Activated T-helper 2 cell treated with anti-CD3 and anti-CD28 coated beads, Interferon-gamma antibody, Interleukin-2, Interleukin-4, amounts not matched to agents 10 μg/mL and 5 μg/mL and 100 μg/mL, durations not matched to agents 14 hours and 24 hours and 36 hours (primary cell): Measurements from ENCODE around the gene AGAP3. TPM values are rescaled to one million over a fixed set of nuclear protein-coding genes. Genes with fewer than 3 reads are reported as not detected.
"Not testable (repeated sequence)": the region's sequence is repeated elsewhere in the genome, so short reads cannot be mapped to it uniquely, and the experiment has no call there.

Source experiments
- DNase-seq: peaks from one replicate; pipeline ENCODE4 v3.0.0; 2021; ENCODE audit warnings: low spot score
- H3K27ac Mint-ChIP-seq: one replicate; pipeline ENCODE4 v1.8.0; 2021; ENCODE audit warnings: mixed read lengths
- H3K27me3 Mint-ChIP-seq: one replicate; pipeline ENCODE4 v1.8.0; 2021; ENCODE audit warnings: low read depth, mixed read lengths
- H3K36me3 Mint-ChIP-seq: one replicate; pipeline ENCODE4 v1.8.0; 2021; ENCODE audit warnings: low read depth, mixed read lengths
- H3K4me1 Mint-ChIP-seq: one replicate; pipeline ENCODE4 v1.8.0; 2021; ENCODE audit warnings: low read depth, mixed read lengths
- H3K4me3 Mint-ChIP-seq: one replicate; pipeline ENCODE4 v1.8.0; 2021; ENCODE audit warnings: low read depth, mild to moderate bottlenecking, moderate library complexity, mixed read lengths
- H3K9me3 Mint-ChIP-seq: one replicate; pipeline ENCODE4 v1.8.0; 2021; ENCODE audit warnings: mixed read lengths
- intact Hi-C: fragments of 100-400 bp; cut with micrococcal nuclease; formaldehyde crosslinking; loops from one replicate; pipeline ENCODE4 v1.15.1; 2023
- total RNA-seq: library from RNA; stranded (reverse); gene quantifications from 2 replicates; pipeline ENCODE4 v1.2.3, GENCODE V29; 2022

Gene AGAP3
- total RNA-seq: 62.5 and 64.4 TPM in 2 replicates

DNA sequence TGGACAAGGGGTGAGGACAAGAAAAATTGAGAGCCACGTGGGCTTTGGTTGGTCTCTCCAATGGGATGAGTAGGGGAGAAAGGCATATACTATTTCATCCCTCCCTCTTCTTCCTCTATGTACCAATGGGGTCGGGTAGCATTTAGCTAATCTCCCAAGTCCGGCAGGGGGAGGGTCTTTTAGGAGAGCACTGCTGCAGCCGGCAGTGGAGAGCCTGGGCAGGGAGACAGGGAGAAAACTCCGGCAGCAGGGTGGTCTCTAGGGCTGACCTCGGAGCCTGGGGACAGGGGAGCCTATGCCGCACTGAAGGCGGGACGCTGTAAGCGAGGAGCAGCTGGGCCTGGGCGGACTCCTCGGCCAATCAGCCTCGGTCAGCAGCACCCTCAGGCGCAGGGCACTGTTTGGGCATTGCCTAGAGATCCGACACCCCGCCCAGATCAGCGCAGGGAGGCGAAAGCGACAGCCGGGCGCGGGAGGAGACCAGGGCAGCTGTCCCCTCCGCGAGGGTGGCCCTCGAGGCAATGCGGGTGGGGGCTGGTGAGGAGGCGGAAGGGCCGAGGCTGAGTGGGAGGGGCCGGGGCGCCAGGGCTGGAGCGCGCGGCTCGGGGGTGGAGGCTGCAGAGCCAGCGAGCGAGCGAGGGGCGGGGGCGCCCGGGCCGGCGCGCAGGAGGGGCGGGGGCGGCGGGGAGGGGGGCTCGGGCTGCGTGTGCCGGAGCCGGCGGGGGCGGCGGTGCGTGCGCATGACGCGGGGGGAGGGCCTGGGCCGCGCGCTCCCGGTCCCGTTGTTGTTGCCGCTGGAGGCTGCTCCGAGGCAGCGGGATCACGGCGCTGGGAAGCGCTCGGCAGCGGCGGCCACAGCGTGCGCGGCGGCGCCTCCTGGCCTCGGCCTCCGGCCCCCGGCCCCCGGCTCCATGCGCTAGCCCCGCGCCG lies at the start of gene AGAP3:
AGAP3 (plus strand) TSS at position 785 of the 930 bp plus-strand sequence. CDS start 267 bp downstream, outside the sequence.
- Mint-ChIP-seq H3K27ac (peak within 1 kb of the TSS; percentile 79), H3K4me3 (peak within 1 kb of the TSS; percentile 87), H3K9me3 (no peaks in the 10 kb centered on the region), H3K36me3 (peaks cover 9% of the 10 kb centered on the region), H3K4me1 (peaks cover 24% of the 10 kb centered on the region), H3K27me3 (peaks cover 8% of the 10 kb centered on the region)
- DNase-seq: peak; percentile 46
- intact Hi-C loops: loop anchor here (5.0 to 10.0 kb wide), 2 partner anchors 139 to 419 kb away; partner anchors contain the start of gene ABCF2

DNA sequence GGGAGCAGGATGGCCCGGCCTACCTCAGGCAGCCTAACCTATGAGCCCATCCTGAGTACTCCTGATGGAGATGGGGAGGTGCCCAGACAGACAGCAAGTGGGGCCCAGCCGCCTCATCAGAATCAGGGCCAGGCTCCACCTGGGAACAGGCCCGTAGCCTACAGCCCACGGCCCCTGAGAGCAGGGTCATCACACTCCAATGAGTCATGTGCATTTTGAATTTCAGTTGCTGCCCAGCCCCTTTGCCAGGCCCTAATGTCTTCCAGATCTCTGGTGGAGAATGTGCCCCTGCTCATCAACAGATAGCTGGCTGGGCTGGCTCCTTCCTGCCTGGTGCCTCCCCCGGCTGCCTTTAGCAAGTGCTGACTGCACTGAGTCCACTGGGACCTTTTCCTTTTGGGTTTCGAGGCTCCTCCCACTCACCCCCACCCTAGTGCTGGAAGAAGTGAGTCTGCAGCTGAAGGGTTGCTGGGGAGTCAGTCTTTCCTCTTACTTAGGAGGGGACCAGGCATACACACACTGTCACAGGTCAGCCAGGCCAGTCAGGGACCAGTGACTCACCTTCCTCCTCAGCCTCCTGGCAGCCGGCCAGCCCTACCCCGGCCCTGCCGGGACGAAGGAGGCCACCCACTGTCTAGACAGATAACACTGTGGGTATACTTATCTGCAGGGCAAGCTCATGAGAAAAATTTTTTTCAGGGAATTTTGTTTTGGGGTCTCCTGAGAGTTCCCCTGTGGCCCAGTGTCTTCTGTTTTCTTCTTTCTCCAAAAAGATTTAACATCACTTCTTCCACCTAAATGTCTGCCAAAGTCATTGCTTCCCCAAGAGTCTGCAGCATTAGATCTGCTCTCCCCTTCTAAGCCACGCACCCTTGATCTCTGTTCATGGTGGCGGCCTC lies 47.1 kb upstream of the AGAP3 start:
- H3K27me3 Mint-ChIP-seq: no peaks in the 10 kb centered on the region
- H3K4me3 Mint-ChIP-seq: no peak overlapping the region
- H3K27ac Mint-ChIP-seq: peak overlapping the region; percentile 91
- intact Hi-C loops: loop anchor here (1.0 kb wide), 2 partner anchors 11 to 19 kb away; partner anchors contain the start of gene ABCB8
- H3K36me3 Mint-ChIP-seq: peaks cover 20% of the 10 kb centered on the region
- H3K4me1 Mint-ChIP-seq: peaks cover 15% of the 10 kb centered on the region
- DNase-seq: no peak
- no peaks in the 10 kb centered on the region for H3K9me3 Mint-ChIP-seq

DNA sequence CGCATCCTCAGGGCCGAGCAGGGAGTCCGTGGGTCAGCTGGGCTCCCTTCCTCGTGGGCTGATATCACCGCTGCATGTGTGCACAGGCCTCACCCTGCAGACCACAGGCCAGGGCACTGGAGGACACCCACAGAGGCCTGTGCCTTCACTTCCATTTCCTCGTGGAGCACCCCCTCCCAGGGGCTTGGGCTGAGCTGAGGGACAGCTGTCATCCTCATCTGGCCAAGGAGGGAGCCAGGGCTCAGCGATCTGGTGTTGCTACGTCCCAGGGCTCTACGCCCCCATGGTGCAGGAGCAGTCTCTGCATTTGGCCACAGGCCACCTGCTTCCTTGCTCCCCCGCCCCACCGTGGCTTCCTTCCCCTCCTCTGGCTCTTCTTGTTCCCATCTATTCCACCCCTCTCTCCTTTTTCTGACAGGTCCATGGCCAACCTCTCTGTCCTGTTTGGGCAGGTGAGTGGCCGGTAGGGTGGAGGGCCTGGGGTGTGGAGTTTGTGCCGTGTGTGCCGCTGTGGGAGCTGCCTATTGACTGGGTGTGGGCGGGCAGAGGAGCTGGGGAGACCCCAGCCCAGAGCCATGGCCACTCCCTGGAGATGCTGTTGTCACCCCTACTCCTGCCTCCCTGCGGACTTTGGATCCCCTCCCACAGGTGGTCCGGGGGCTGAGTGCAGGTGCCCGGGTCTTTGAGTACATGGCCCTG lies 46.3 kb upstream of the AGAP3 start:
- H3K36me3 Mint-ChIP-seq: peaks cover 19% of the 10 kb centered on the region
- H3K9me3 Mint-ChIP-seq: no peaks in the 10 kb centered on the region
- H3K27ac Mint-ChIP-seq: peak overlapping the region; percentile 91
- no peak overlapping the region for H3K4me3 Mint-ChIP-seq
- no peaks in the 10 kb centered on the region for H3K27me3 Mint-ChIP-seq
- peaks cover 15% of the 10 kb centered on the region for H3K4me1 Mint-ChIP-seq
- no peak for DNase-seq
- intact Hi-C loops: loop anchor here (1.0 kb wide), 2 partner anchors 12 to 18 kb away; partner anchors contain the start of gene ABCB8

DNA sequence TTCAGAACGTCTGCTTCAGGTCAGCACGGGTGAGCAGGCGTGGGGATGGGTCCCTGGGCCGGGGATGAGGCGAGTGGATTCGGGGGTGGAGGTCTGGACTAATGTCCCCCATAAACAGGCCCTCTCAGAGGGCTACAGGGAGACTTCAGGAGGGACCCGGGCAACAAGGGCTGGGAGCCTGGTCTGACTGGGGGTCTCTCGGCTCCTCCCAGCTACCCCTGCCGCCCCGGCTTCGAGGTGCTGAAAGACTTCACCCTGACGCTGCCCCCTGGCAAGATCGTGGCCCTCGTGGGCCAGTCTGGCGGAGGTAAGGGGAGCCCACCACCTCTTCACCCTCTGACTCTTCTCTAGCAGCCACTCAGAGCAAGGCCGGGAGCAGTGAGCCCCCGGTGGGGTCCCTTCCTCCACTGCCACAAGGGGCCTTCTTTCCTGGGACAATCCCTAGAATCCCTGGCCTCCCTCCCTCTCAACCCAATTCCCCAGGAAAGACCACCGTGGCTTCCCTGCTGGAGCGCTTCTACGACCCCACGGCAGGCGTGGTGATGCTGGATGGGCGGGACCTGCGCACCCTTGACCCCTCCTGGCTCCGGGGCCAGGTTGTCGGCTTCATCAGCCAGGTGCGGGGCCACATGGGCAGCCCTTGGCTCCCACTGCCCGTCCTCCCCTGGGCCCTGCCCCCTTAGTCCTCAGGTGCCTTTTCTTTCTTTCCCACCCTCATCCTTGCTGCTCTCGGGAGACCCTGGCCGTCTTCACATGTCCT lies 45.5 kb upstream of the AGAP3 start:
- Mint-ChIP-seq H3K4me3 (no peak overlapping the region), H3K27ac (no peak overlapping the region), H3K27me3 (no peaks in the 10 kb centered on the region), H3K36me3 (peaks cover 14% of the 10 kb centered on the region), H3K9me3 (no peaks in the 10 kb centered on the region), H3K4me1 (peaks cover 15% of the 10 kb centered on the region)
- intact Hi-C loops: no loop called here
- no peak for DNase-seq

DNA sequence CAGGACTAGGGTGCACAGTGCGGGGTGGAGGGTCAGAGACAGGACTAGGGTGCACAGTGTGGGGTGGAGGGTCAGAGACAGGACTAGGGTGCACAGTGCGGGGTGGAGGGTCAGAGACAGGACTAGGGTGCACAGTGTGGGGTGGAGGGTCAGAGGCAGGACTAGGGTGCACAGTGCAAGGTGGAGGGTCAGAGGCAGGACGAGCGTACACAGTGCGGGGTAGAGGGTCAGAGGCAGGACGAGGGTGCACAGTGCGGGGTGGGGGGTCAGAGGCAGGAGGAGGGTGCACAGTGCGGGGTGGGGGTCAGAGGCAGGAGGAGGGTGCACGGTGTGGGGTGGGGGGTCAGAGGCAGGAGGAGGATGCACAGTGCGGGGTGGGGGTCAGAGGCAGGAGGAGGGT lies 42.8 kb upstream of the AGAP3 start:
- H3K4me1 Mint-ChIP-seq: peaks cover 15% of the 10 kb centered on the region
- DNase-seq, H3K9me3 Mint-ChIP-seq, H3K36me3 Mint-ChIP-seq, intact Hi-C loops, H3K4me3 Mint-ChIP-seq, H3K27ac Mint-ChIP-seq, H3K27me3 Mint-ChIP-seq: not testable (repeated sequence)

DNA sequence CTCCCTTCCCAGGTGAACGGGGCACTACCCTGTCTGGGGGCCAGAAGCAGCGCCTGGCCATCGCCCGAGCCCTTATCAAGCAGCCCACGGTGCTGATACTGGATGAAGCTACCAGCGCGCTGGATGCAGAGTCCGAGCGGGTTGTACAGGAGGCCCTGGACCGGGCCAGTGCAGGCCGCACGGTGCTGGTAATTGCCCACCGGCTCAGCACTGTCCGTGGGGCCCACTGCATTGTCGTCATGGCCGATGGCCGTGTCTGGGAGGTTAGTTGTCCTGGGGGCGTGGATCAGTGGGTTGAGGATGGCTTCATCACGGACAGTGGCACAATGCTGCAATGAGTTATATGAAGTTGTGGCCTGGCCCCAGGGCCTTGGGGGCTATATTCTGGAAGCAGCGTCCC lies 42.3 kb upstream of the AGAP3 start:
- intact Hi-C loops: no loop called here
- DNase-seq: no peak
- peaks cover 11% of the 10 kb centered on the region for H3K4me1 Mint-ChIP-seq
- peaks cover 3% of the 10 kb centered on the region for H3K36me3 Mint-ChIP-seq
- H3K27me3 Mint-ChIP-seq: no peaks in the 10 kb centered on the region
- no peak overlapping the region for H3K4me3 Mint-ChIP-seq
- no peak overlapping the region for H3K27ac Mint-ChIP-seq
- H3K9me3 Mint-ChIP-seq: no peaks in the 10 kb centered on the region

DNA sequence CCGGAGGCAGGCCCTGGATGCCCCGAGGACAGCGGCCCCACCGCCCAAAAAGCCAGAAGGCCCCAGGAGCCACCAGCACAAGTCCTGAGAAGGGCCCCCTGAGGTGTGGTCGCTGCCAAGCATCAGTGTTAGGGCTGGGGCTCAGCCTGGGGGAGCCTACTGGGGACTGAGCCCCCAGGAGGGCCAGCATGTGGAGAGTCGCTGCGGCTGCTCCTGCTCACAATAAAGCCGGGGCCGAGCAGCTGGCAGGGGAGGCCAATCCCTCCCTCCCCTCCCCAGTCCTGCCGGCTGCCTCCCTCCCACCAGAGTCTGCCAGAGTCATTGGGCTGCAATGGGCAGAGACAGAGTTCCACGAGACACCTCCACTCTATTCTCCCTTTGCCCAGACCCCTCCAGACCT lies 41.0 kb upstream of the AGAP3 start:
- no peaks in the 10 kb centered on the region for H3K36me3 Mint-ChIP-seq
- no peaks in the 10 kb centered on the region for H3K9me3 Mint-ChIP-seq
- no peak overlapping the region for H3K4me3 Mint-ChIP-seq
- H3K27ac Mint-ChIP-seq: peak overlapping the region; percentile 38
- no peaks in the 10 kb centered on the region for H3K4me1 Mint-ChIP-seq
- intact Hi-C loops: no loop called here
- peaks cover 3% of the 10 kb centered on the region for H3K27me3 Mint-ChIP-seq
- DNase-seq: no peak

DNA sequence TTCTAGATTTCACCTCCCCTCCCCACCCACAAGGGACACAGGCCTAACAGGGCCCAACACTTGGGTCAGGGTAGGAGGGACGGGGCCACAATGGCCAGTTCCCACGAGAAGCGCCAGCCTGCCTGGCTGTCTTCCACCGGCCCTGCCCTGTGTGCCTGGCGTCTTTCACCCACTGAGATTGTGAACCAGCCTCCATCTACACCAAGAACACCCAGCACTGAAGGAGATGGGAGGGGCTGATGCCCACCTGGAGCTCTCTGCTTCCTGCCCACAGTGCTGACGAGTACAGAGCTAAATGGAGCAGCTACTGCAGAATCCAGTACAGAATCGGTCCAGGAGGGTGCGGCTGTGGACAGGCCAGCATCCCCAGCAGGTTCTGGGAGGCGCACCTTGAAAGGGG lies 40.3 kb upstream of the AGAP3 start:
- Mint-ChIP-seq H3K27me3 (peaks cover 3% of the 10 kb centered on the region), H3K36me3 (no peaks in the 10 kb centered on the region), H3K4me3 (no peak overlapping the region), H3K9me3 (no peaks in the 10 kb centered on the region), H3K4me1 (no peaks in the 10 kb centered on the region), H3K27ac (no peak overlapping the region)
- intact Hi-C loops: no loop called here
- DNase-seq: no peak

DNA sequence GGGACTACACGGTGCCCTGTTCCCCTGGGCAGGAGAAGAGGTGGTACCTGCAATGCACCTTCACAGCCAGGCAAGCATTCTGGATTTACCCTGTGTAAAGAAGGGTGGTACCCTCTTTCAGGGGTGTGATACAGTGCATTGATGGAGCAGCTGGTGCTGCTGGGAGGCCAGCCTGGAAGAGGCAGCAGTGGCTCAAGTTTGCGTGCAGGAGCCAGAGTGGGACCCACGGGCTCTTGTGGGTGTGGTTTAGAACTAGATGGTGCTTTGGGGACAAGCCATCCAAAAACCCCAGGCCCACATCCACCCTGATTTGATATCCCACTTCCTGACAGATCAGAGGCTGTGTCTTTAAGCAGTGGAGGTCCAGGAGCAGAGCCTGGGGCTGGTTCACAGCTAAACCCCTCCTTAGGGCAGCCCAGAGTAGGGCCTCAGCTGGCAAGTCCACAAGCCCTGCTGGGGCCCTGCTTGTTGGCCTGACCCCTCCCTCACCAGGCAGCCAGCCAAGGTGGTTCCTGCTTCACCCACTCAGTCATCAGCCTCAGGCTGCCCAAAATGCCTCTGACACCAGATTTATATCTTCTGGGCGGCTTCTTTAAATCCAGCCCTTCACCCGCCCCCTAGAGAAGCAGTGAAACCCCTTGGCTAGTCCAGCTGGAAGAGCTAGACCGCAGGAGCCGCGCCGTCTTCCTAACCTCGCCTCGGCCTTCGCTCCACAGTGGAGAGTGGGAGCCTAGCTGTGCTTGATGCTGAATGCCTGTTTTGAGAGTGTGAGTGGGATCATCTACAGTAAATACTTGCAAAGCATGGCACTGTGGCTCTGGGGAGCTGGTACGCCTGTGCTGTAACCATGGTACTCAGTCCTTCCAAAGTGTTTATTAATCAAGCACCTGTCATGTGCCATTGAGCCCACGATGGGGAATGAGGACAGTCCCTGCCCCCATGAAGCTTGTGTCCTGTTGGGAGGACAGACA lies 39.4 kb upstream of the AGAP3 start:
- Mint-ChIP-seq H3K27ac (no peak overlapping the region), H3K4me3 (no peak overlapping the region), H3K4me1 (no peaks in the 10 kb centered on the region), H3K9me3 (no peaks in the 10 kb centered on the region), H3K36me3 (no peaks in the 10 kb centered on the region), H3K27me3 (peaks cover 3% of the 10 kb centered on the region)
- DNase-seq: no peak
- intact Hi-C loops: no loop called here

DNA sequence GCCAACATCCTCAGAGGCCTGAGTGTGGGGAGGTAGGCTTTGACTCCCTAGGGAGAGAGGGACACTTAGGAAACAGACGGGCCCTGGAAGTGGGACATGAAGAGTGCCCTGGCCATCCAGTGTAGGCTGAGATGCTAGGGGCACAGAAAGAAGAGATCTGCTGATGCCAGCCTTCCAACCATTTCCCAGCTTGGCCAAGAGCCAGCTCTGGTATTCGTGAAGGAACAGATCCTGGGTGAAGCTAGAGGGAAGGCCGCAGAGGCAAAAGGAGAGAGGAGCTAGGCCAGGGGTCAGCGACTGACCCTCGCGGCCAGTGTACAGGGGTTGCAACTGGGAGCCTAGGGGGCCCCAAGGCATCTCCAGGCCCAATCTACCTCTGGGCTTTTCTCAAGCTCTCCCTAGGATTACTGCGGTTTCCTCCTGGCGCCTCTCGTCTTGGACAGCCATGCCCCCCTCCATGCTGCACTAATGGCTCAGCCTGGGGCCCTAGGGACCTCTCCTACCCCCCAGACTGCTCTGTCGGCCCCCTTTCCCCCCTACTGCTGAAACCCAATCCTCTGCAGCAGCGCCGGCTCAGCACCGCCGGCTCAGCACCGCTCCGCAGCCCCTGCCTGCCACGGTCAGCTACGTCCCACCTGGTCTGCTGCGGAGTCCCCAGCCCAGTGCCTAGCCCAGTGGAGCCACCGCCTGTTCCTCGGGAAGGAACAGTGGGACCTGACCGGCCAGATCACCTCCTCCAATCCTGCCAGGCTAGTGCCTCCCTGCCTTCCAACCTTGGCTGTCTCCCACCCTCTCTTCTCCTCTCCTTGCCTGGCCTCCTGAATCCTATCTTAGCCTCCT lies 38.1 kb upstream of the AGAP3 start, which contains the start of gene ASIC3:
ASIC3 (plus strand) TSS at position 556 of the 840 bp plus-strand sequence. CDS start 355 bp downstream, outside the sequence.
- H3K4me3 Mint-ChIP-seq: no peak within 1 kb of the TSS
- peaks cover 3% of the 10 kb centered on the region for H3K27me3 Mint-ChIP-seq
- H3K36me3 Mint-ChIP-seq: peaks cover 3% of the 10 kb centered on the region
- no peak for DNase-seq
- intact Hi-C loops: no loop called here
- H3K9me3 Mint-ChIP-seq: no peaks in the 10 kb centered on the region
- no peak within 1 kb of the TSS for H3K27ac Mint-ChIP-seq
- H3K4me1 Mint-ChIP-seq: peaks cover 2% of the 10 kb centered on the region
